ENCODE measurements around the gene SPOCK2. TPM values are rescaled to one million over a fixed set of nuclear protein-coding genes. Genes with fewer than 3 reads are reported as not detected.

The SPOCK2 gene
- polyA plus RNA-seq, 6 donors from 2014 or later = 27.8 to 59.5 (median 46.3) TPM

DNA sequence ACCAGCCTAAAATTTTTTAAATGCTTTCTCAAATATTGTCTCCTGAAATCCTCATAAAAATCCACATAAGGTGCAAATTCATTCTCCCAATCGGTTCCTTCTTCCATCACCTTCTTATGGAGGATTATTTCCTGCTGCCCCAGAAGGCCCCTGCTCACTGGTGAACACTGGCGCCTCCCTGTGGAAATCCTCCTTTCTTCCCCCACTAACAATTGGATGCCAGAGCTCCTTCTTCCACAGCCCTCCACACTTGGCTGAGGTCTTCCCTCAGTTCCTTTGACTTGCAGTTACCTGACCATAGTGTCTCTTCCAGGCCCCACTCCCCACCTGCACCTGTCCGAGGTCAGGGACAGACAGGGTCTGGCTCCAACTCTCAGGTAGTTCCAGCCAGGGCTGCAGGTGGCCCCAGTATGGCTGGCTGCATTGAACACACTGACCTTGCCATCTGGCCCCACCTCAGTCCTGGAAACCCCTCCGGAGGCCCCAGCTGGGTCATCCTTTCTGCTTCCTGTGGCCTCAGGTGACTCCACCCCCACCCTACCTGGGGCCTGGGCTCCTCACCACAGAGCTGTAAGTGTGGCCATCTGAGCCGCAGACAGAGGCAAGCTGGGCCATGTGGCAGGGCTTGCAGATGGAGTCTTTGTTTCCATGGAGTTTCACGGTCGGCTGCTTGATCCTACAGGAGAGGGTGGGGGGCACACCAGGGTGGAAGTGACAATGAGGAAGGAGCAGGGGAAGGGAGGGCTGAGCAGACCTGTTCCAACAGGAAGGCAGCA is 18.4 kb downstream of the SPOCK2 start:
- no peak for ATAC-seq (ENCODE audit: low read depth in 2 of 2)
- no peaks in the 10 kb centered on the region for H3K27me3 Mint-ChIP-seq
- peaks cover 0 to 22% of the 10 kb centered on the region in 2 donors for H3K36me3 Mint-ChIP-seq
- H3K4me1 Mint-ChIP-seq = peaks cover 5 to 13% (median 7%) of the 10 kb centered on the region in 3 donors
- DNase-seq = no peak
- no peaks in the 10 kb centered on the region for H3K9me3 Mint-ChIP-seq
- peak overlapping the region in 1 of 8 donors; percentile 18 for H3K4me3 Mint-ChIP-seq
- peak overlapping the region in 4 of 6 donors; percentile 30 to 88 (median 58) for H3K27ac Mint-ChIP-seq

DNA sequence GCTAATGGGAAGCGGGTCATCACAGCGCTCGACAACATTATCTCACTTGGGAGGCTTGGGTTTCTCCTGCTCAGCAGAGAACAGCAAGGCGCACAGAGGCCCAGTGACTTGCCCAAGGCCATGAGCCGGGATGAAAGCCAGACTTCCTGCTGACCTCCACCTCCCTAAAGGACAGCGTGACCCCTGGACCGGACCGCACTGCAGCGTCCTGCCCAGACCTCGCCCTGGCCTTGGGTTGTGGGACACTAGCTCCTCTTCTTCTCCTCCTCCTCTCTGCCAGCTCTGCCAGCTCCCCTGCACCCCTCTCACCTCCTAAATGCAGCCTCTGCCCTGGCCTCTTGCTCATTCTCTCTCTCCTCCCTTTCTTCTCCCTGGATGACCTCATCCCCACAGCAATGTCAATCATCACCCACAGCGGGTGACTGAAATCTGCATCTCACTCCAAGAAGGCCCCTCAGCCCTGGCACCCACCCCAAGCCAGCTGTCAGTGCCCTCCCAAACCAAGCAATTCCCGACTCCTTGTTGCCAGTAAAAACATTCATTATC is 19.4 kb downstream of the SPOCK2 start:
- H3K36me3 Mint-ChIP-seq = peaks cover 0 to 22% of the 10 kb centered on the region in 2 donors
- peaks cover 0 to 8% (median 7%) of the 10 kb centered on the region in 3 donors for H3K4me1 Mint-ChIP-seq
- H3K27ac Mint-ChIP-seq = peak overlapping the region in 4 of 6 donors; percentile 72 to 94 (median 84)
- no peak for DNase-seq
- H3K27me3 Mint-ChIP-seq = no peaks in the 10 kb centered on the region
- H3K9me3 Mint-ChIP-seq = no peaks in the 10 kb centered on the region
- peak overlapping the region in 2 of 8 donors; percentile 14 to 78 for H3K4me3 Mint-ChIP-seq
- no peak for ATAC-seq (ENCODE audit: low read depth in 2 of 2)

DNA sequence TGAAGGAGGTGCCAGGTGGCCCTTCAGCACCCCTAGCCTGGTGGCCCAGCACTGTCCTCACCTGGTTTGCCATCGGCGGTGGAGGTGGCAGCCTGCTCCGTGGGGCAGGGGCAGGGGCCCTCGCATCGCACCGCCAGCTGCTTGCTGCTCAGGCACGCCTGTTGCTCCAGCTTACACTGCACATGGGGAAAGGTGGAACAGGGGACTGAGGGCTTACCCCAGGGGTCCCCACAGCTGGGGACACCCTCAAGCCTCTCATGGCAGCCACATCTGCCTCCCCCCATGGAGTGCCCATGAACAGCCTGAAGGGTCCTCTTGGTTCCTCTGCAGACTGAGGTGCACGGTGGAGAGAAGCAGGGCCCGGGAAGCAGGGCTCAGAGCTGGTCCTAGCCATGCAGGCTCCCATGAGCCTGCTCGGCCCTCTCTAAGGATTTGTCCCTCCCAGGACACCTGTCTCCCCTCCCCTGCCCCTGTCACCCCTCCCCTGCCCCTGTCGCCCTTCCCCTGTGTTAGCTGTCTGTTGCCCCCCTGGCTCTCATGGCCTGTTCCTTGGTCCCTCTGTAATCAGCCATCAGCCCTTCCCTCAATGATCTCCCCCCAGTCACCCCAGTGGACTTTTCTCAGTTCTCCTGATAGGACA is 20.1 kb downstream of the SPOCK2 start:
- DNase-seq = no peak
- Mint-ChIP-seq H3K4me3 (peak overlapping the region in 1 of 8 donors; percentile 60), H3K4me1 (peaks cover 0 to 8% (median 7%) of the 10 kb centered on the region in 3 donors), H3K27ac (peak overlapping the region in 2 of 6 donors; percentile 60 to 94), H3K9me3 (no peaks in the 10 kb centered on the region), H3K27me3 (no peaks in the 10 kb centered on the region), H3K36me3 (peaks cover 0 to 22% of the 10 kb centered on the region in 2 donors)
- no peak for ATAC-seq (ENCODE audit: low read depth in 2 of 2)

DNA sequence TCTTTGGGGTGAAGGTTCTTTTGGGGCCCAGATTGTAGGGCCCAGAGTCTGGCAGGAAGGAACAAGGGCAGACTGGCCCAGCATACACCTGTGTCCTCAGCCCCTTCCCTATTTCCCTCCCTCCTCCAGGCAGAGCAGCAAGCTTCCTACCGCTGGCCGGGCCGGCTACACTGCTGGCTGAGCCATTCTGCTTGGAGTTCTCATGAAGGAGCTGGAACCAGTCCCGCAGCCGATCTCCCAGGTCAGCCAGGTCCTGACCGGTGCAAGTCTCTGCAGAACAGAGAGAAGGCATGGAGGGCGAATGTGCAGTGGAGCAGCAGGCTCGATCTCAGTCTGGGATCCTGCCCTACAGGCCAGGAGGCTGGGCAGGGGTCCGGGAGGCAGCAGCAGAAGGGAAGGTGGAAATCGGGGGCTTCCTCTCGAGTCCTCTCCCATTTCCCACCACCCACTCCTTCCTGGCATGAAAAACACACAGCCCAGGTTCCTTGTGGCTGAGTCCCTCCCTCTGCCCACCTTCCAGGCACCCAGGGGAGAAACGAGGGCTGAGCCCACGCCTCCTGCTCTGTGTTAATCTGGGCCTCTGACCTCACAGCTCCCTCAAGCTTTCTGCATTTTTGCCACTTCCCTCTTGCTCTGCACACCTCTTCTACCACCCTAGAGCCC is 20.8 kb downstream of the SPOCK2 start:
- Mint-ChIP-seq H3K27ac (peak overlapping the region in 3 of 6 donors; percentile 47 to 59 (median 47)), H3K4me1 (peaks cover 0 to 8% (median 7%) of the 10 kb centered on the region in 3 donors), H3K36me3 (peaks cover 0 to 22% of the 10 kb centered on the region in 2 donors), H3K4me3 (no peak overlapping the region), H3K9me3 (no peaks in the 10 kb centered on the region), H3K27me3 (no peaks in the 10 kb centered on the region)
- DNase-seq (no peak), ATAC-seq (ENCODE audit: low read depth in 2 of 2) (no peak)

DNA sequence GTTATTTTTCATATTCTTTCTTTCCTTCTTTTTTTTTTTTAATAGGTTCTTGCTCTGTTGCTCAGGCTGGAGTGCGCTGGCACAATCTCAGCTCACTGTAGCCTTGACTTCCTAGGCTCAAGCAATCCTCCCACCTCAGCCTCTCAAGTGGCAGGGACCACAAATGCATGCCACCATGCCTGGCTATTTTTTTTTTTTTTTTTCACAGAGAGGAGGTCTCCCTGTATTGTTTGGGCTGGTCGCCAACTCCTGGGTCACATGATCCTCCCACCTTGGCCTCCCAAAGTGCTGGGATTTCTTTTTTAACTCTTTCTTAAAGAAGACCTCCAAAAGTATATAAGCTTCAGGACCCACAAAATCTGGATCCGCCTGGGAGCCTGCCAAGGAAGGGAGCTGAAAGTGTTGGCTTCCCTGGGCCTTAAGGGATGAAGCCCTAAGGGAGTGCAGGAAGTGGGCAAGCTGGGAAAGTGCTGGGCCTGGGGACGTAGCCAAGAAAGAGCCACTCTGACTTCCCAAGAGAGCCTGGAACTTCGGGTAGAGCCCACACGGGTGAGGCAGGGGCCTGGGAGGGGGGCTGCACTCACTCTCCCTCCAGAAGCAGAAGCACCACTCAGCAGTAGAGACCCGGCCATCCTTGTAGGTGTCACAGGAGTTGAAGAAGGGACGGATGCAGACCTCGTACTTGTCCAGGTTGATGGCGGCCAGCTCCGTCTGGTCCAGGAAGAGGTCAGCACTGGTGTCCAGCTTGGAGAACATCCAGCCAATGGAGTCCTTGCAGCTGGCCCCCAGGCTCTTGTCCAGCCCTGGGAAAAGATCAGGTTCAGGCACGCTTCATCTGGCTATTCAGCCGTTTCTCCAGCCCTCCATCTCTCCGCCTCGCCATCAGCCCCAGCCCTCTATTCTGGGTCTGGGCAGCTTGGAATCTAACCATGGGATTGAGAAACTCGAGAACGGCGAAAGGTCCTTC is 21.8 kb downstream of the SPOCK2 start:
- Mint-ChIP-seq H3K27ac (peak overlapping the region in 4 of 6 donors; percentile 10 to 76 (median 58)), H3K4me3 (no peak overlapping the region), H3K9me3 (no peaks in the 10 kb centered on the region), H3K4me1 (peaks cover 0 to 11% (median 4%) of the 10 kb centered on the region in 3 donors), H3K27me3 (no peaks in the 10 kb centered on the region), H3K36me3 (peaks cover 0 to 22% of the 10 kb centered on the region in 2 donors)
- no peak for DNase-seq
- no peak for ATAC-seq (ENCODE audit: low read depth in 2 of 2)

DNA sequence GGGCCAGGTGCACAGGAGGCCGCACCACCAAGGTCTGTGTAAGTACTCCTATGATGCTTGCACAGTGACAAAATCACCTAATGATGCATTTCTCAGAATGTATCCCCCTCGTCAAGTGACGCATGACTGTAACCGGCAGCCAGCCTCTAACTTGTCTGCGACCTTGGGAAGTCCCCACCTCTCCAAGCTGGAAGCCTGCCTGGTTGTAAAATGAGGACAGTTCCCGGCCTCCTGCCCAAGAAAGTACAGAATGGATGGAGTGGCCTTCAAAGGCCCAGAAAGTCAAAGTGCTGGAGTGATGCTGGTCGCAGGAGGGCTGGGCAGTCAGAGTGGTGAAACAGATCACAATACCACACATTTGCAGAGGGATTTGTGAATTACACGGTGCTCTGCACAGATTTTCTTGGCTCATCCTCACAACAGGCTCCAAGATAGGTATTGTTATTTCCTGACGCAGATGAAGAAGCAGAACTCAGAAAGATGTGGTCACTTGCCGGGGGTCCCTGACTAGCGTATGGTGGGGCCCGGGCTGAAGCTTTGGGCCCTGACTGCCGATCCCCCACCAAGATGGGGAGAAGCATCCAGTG is 22.8 kb downstream of the SPOCK2 start:
- Mint-ChIP-seq H3K4me1 (peaks cover 3 to 10% (median 4%) of the 10 kb centered on the region in 3 donors), H3K27me3 (no peaks in the 10 kb centered on the region), H3K9me3 (no peaks in the 10 kb centered on the region), H3K27ac (no peak overlapping the region), H3K4me3 (no peak overlapping the region), H3K36me3 (peaks cover 0 to 22% of the 10 kb centered on the region in 2 donors)
- DNase-seq (no peak), ATAC-seq (ENCODE audit: low read depth in 2 of 2) (no peak)

DNA sequence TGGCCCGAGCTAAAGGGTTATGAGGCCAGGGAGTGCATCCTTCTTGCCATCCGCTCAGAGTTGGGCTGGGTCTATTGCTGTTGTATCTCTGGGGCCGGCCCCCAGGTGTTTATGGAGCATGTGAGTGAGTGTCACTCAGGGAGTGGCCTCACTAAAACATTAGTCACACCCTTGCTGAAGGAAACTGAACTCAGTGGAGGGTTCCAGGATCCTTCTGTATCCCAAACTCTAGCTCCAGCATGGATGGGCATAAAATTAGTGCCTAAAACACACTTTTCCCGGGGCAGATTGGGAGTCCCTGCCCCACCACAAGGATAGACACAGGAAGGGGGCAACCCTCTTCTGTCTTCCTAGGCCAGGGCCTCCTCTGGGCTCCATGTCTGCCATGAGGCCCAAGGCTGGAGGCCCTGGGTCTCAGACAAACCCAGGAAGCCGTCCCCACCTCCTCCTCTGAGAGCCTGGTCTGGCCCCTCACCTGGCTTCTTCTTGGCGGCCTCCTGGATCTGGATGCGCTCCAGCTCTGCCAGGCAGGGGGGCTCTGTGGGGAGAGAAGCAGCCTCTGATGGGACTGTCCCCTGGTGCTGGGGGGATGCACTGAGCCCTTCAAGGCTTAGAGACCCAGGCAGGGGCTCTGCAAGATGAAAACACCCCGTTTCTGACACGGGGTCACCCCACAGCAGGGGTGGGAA is 24.5 kb downstream of the SPOCK2 start:
- peak overlapping the region in 4 of 6 donors; percentile 76 to 92 (median 81) for H3K27ac Mint-ChIP-seq
- no peaks in the 10 kb centered on the region for H3K27me3 Mint-ChIP-seq
- DNase-seq = no peak
- H3K4me3 Mint-ChIP-seq = no peak overlapping the region
- no peak for ATAC-seq (ENCODE audit: low read depth in 2 of 2)
- H3K9me3 Mint-ChIP-seq = no peaks in the 10 kb centered on the region
- H3K4me1 Mint-ChIP-seq = peaks cover 7 to 14% (median 11%) of the 10 kb centered on the region in 3 donors
- peaks cover 0 to 8% of the 10 kb centered on the region in 2 donors for H3K36me3 Mint-ChIP-seq

DNA sequence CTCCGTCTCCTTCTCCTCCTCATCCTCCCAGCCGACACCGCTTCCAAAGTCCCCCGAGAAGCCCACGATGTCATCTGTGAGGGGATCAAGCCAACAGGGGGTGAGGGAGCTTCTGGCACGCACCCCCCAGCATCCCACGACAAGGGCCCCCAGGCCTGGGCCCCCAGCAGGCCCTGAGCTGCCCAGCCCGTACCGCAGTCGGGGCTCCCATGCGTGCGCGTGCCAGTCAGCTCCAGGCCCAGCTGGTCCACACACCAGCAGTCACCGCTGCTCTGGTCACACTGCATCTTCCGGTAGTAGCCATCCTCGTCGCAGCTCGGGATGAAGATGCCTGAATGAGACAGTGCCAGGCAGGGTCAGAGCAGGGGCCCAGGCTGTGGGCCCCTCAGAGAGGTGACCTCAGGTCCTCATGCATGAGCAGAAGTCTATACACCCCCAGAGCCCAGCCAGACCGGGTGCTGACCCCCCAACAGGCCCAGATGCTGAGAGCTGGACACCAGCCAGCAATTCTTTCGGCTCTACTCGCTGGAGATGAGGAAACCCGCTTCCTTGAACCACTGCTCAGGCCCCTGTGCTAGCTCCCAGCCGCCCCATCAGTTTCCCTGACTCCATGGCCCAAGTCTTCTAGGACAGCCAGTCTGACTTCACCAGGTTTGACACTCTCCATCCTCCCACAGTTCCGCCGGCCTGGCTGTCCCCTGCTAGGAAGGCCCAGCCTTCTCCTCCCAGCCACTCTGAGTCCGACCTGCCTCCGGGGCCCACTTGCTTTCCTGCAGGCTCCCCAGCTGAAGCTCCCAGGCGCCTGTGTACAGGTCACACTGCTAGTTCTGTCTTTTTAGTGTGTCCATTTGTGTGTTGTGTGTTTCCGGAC is 25.3 kb downstream of the SPOCK2 start:
- Mint-ChIP-seq H3K9me3 (no peaks in the 10 kb centered on the region), H3K4me1 (peaks cover 3 to 14% (median 11%) of the 10 kb centered on the region in 3 donors), H3K36me3 (peaks cover 0 to under 1% of the 10 kb centered on the region in 2 donors), H3K4me3 (no peak overlapping the region), H3K27me3 (no peaks in the 10 kb centered on the region), H3K27ac (peak overlapping the region in 4 of 6 donors; percentile 68 to 92 (median 78))
- DNase-seq (no peak), ATAC-seq (ENCODE audit: low read depth in 2 of 2) (no peak)

DNA sequence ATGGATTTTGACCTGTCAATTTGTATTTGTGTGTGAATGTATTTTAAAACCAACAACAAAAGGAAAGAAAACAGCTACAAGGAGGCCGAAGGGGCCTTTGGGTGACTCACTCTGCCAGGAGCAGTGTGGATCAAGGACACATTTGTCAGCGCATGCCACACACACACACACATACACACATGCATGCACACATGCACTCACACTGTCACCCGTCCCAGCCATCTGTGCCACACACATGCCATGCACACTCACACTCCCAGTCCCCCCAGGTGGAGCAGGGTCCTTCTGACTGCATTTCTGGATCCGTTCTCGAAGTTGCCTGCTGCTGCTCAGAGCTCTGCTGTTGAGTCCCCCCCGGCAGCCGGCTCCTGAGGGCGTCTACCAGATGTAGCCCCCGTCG is 26.0 kb downstream of the SPOCK2 start:
- Mint-ChIP-seq H3K9me3 (no peaks in the 10 kb centered on the region), H3K27ac (peak overlapping the region in 5 of 6 donors; percentile 63 to 89 (median 81)), H3K27me3 (no peaks in the 10 kb centered on the region), H3K4me3 (peak overlapping the region in 1 of 8 donors; percentile 42), H3K36me3 (no peaks in the 10 kb centered on the region), H3K4me1 (peaks cover 3 to 14% (median 13%) of the 10 kb centered on the region in 3 donors)
- DNase-seq = no peak
- ATAC-seq (ENCODE audit: low read depth in 2 of 2) = no peak

DNA sequence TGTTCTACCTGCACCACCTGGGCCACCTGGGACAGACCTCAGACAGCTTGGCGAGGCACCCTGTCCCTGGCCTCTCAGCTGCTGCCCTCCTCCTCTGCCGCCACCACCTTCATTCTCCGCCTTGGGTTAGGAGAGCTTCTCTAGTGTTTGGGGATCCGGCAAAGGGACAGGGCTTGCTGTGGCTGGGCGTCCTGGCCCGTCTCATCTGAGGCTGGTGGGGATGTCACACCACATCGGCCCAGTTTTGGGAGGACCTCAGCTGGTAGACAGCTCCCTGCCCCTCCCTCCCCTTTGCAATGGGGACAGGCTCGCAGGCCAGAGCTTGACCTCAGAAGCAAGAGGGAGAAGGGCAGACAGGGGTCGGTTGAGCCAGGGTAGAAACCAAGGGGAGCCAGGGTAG is 26.4 kb downstream of the SPOCK2 start:
- no peaks in the 10 kb centered on the region for H3K27me3 Mint-ChIP-seq
- DNase-seq = no peak
- no peaks in the 10 kb centered on the region for H3K9me3 Mint-ChIP-seq
- peaks cover 3 to 16% (median 14%) of the 10 kb centered on the region in 3 donors for H3K4me1 Mint-ChIP-seq
- H3K4me3 Mint-ChIP-seq = peak overlapping the region in 1 of 8 donors; percentile 66
- no peaks in the 10 kb centered on the region for H3K36me3 Mint-ChIP-seq
- peak overlapping the region in 4 of 6 donors; percentile 20 to 95 (median 85) for H3K27ac Mint-ChIP-seq
- ATAC-seq (ENCODE audit: low read depth in 2 of 2) = peak in 1 of 2 donors; percentile 20

DNA sequence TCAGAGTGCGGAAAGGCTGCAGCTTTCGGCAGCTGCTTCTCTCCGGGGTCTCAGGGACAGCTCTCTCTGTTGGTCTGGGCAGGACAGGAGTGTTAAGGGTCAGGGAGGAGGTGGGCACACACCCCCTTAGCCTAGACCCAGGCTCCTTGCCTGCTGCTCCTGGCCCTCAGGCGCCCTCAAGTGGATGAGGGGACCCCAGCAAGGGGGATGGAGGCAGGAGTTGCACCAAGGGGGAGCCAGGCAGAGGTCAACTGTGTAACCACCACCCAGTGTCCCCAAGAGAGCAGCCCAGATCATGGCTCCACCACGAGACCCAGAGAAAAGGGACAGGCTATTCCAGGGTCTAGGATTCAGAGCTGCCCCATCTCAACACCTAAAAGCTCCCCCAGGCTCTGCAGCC is 26.9 kb downstream of the SPOCK2 start:
- no peaks in the 10 kb centered on the region for H3K36me3 Mint-ChIP-seq
- peak overlapping the region in 4 of 6 donors; percentile 52 to 95 (median 80) for H3K27ac Mint-ChIP-seq
- no peak overlapping the region for H3K4me3 Mint-ChIP-seq
- H3K27me3 Mint-ChIP-seq = no peaks in the 10 kb centered on the region
- H3K4me1 Mint-ChIP-seq = peaks cover 3 to 16% (median 14%) of the 10 kb centered on the region in 3 donors
- DNase-seq = no peak
- H3K9me3 Mint-ChIP-seq = no peaks in the 10 kb centered on the region
- peak; percentile 37 to 49 for ATAC-seq (ENCODE audit: low read depth in 2 of 2)

All from naive B cell (primary cell).